GM12873 (cell line): ENCODE measurements around the gene TLL1.

Experiments
- CTCF ChIP-seq: IDR thresholded peaks from 2 replicates; pipeline ENCODE4 v1.5.1; 2012; ENCODE audit warnings: low read depth, mild to moderate bottlenecking, moderate library complexity, low read length, control low read depth; ENCODE audit not compliant: insufficient read depth; ENCODE audit errors: missing control alignments

The TLL1 gene

GRCh38 chr4:165947019-165947418, 74.0 kb downstream of the TLL1 start:
- no peak for TF ChIP-seq CTCF

GRCh38 chr4:165953181-165953580, 80.1 kb downstream of the TLL1 start:
- no peak for TF ChIP-seq CTCF

GRCh38 chr4:165963621-165964020, 90.6 kb downstream of the TLL1 start:
- no peak for TF ChIP-seq CTCF

GRCh38 chr4:165964591-165964990, 91.6 kb downstream of the TLL1 start:
- no peak for TF ChIP-seq CTCF

- no peak for TF ChIP-seq CTCF
Measured at GRCh38 chr4:165965503-165965902, 92.5 kb downstream of the TLL1 start.

GRCh38 chr4:165966833-165967232, 93.8 kb downstream of the TLL1 start:
- no peak for TF ChIP-seq CTCF

- TF ChIP-seq CTCF: no peak
Measured at GRCh38 chr4:165967486-165967885, 94.4 kb downstream of the TLL1 start.

- TF ChIP-seq CTCF: no peak
Measured at GRCh38 chr4:165970703-165971420, 97.8 kb downstream of the TLL1 start.
